B cell (primary cell): ENCODE results near the gene MYG1. TPM values are rescaled to one million over a fixed set of nuclear protein-coding genes. Genes with fewer than 3 reads are reported as not detected.

Source experiments
- ATAC-seq: fragments of 200-7000 bp; cut with Tn5 transposase; one replicate; pipeline ENCODE4 v1.10.0; 2021; ENCODE audit warnings: low read depth, mild to moderate bottlenecking, moderate number of reproducible peaks, moderate library complexity
- CTCF ChIA-PET: fragments of 350-600 bp; sonication (Branson Sonifier 250); formaldehyde crosslinking; loops from one replicate; lab custom pipeline; 2021; ENCODE audit warnings: antibody characterized with exemption, inconsistent platforms; lab: Charles Lee
- POLR2A ChIA-PET: fragments of 350-600 bp; sonication (Branson Sonifier 250); formaldehyde crosslinking; loops from one replicate; lab custom pipeline; 2021; ENCODE audit warnings: antibody characterized with exemption; lab: Charles Lee
- DNase-seq: peaks from one replicate; pipeline ENCODE4 v3.0.0; 2013
- H2AFZ ChIP-seq: 2 replicates; pipeline ENCODE4 v1.6.1; 2012; ENCODE audit warnings: mild to moderate bottlenecking, low read depth, low read length; ENCODE audit not compliant: insufficient read depth, poor library complexity, severe bottlenecking
- H3K27ac ChIP-seq, 2 donors: 1 replicate in 1 of 2; 2 replicates in 1 of 2; pipeline ENCODE4 v1.5.1; 2012 to 2013; ENCODE audit warnings: low read length in 2 of 2, mild to moderate bottlenecking in 2 of 2, moderate library complexity in 1 of 2
- H3K27me3 ChIP-seq, 4 experiments: fragments of 200-600 bp in 1 of 4; sonication (generic) in 1 of 4; replicated peaks in 1 of 4; 1 replicate in 2 of 4; 2 replicates in 2 of 4; pipeline versions ENCODE4 v1.6.1 to v1.7.0; 2013 to 2016; ENCODE audit warnings: low read length in 3 of 4, mild to moderate bottlenecking in 2 of 4, mixed read lengths in 1 of 4, moderate library complexity in 1 of 4; ENCODE audit not compliant: insufficient read depth in 4 of 4, control insufficient read depth in 3 of 4; ENCODE audit errors: control extremely low read depth in 1 of 4
- H3K36me3 ChIP-seq, 2 experiments: replicated peaks in 1 of 2; 1 replicate in 1 of 2; 2 replicates in 1 of 2; pipeline versions ENCODE4 v1.6.1 to v1.7.1; 2013; ENCODE audit warnings: low read length in 1 of 2; ENCODE audit not compliant: insufficient read depth in 2 of 2, control insufficient read depth in 1 of 2; ENCODE audit errors: control extremely low read depth in 1 of 2, extremely low read depth in 1 of 2
- H3K4me1 ChIP-seq, 2 donors: fragments of 200-600 bp in 1 of 2; sonication (generic) in 1 of 2; 1 replicate in 1 of 2; 2 replicates in 1 of 2; pipeline versions ENCODE4 v1.5.1 to v1.6.1; 2013 to 2017; ENCODE audit warnings: low read length in 2 of 2; ENCODE audit not compliant: control insufficient read depth in 2 of 2, insufficient read depth in 2 of 2
- H3K4me2 ChIP-seq: replicated peaks from 2 replicates; pipeline ENCODE3; 2012; ENCODE audit warnings: mild to moderate bottlenecking, low read depth, low read length; ENCODE audit not compliant: poor library complexity, severe bottlenecking
- H3K4me3 ChIP-seq, 5 experiments: fragments of 200-600 bp in 1 of 5; sonication (generic) in 1 of 5; 1 replicate in 3 of 5; 2 replicates in 2 of 5; pipeline versions ENCODE4 v1.5.1 to v1.7.0; 2011 to 2016; ENCODE audit warnings: low read length in 4 of 5, mild to moderate bottlenecking in 4 of 5, low read depth in 2 of 5, control low read depth in 1 of 5, moderate library complexity in 1 of 5; ENCODE audit not compliant: insufficient read depth in 1 of 5; ENCODE audit errors: control extremely low read depth in 1 of 5, extremely low read depth in 1 of 5
- H3K79me2 ChIP-seq: fragments of 200-600 bp; sonication (generic); one replicate; pipeline ENCODE4 v1.6.0; 2016; ENCODE audit warnings: low read length; ENCODE audit not compliant: control insufficient read depth, insufficient read depth
- H3K9ac ChIP-seq: fragments of 200-600 bp; sonication (generic); 2 replicates; pipeline ENCODE4 v1.6.1; 2017; ENCODE audit warnings: mild to moderate bottlenecking, low read length, moderate library complexity
- H3K9me3 ChIP-seq, 3 donors: one replicate each; pipeline versions ENCODE4 v1.6.1 to v1.7.1; 2013; ENCODE audit warnings: low read length in 2 of 3; ENCODE audit not compliant: control insufficient read depth in 2 of 3, insufficient read depth in 1 of 3; ENCODE audit errors: control extremely low read depth in 1 of 3
- H4K20me1 ChIP-seq: 2 replicates; pipeline ENCODE4 v1.6.0; 2012; ENCODE audit warnings: mild to moderate bottlenecking, low read length; ENCODE audit not compliant: insufficient read depth, control insufficient read depth, poor library complexity, severe bottlenecking
- H3K27ac Mint-ChIP-seq: one replicate; pipeline ENCODE4 v1.8.0; 2021; ENCODE audit warnings: mixed read lengths
- H3K27me3 Mint-ChIP-seq: one replicate; pipeline ENCODE4 v1.8.0; 2021; ENCODE audit warnings: mixed read lengths
- H3K4me1 Mint-ChIP-seq: one replicate; pipeline ENCODE4 v1.8.0; 2021; ENCODE audit warnings: mixed read lengths
- H3K4me3 Mint-ChIP-seq: one replicate; pipeline ENCODE4 v1.8.0; 2021; ENCODE audit warnings: mixed read lengths
- H3K9me3 Mint-ChIP-seq: one replicate; pipeline ENCODE4 v1.8.0; 2022; ENCODE audit warnings: mixed read lengths; ENCODE audit not compliant: insufficient read depth
- CTCF ChIP-seq: fragments of 200-600 bp; IDR thresholded peaks from one replicate; pipeline ENCODE4 v1.8.0; 2022; ENCODE audit warnings: antibody characterized with exemption, mild to moderate bottlenecking
- EZH2 ChIP-seq: IDR thresholded peaks from 2 replicates; pipeline ENCODE4 v1.6.1; 2012; ENCODE audit warnings: borderline replicate concordance, low read depth, mild to moderate bottlenecking, moderate library complexity, low read length; ENCODE audit not compliant: insufficient read depth, poor library complexity, severe bottlenecking
- WGBS: methylation state at CpG from one replicate; pipeline ENCODE4 v1.1.5; 2013; ENCODE audit warnings: missing lambda C conversion rate; ENCODE audit not compliant: insufficient coverage; 5-methylcytosine and 5-hydroxymethylcytosine counted together
- intact Hi-C: fragments of 100-400 bp; cut with micrococcal nuclease; formaldehyde crosslinking; loops from one replicate; pipeline ENCODE4 v1.10.0; 2022
- polyA plus RNA-seq: library from polyadenylated mRNA; depleted of rRNA; stranded (reverse); fragments of >200 nt; gene quantifications from 2 replicates; pipeline ENCODE4 v1.2.3, GENCODE V29; 2012
- total RNA-seq, 2 donors: library from RNA; stranded (reverse); fragments of 120-200 nt in 1 of 2; gene quantifications; 1 replicate in 1 of 2; 2 replicates in 1 of 2; pipeline versions ENCODE4 v1.2.3 to v1.2.4, GENCODE V29; 2013 to 2022

MYG1 gene
- total and polyA plus RNA-seq, 2 donors (not counting 1 experiment from before 2014, with no cell fraction given), result 46.4 to 48.4 TPM

GRCh38 chr12:53327435-53328042 lies 28.0 kb downstream of the MYG1 start:
- ATAC-seq (no peak), DNase-seq (peak; percentile 40)
- H3K4me3 ChIP-seq, result no peak overlapping the region
- H3K9me3 ChIP-seq, result no peaks in the 10 kb centered on the region
- H3K79me2 ChIP-seq, result peaks cover 4% of the 10 kb centered on the region
- Mint-ChIP-seq H3K4me1 (peaks cover 20% of the 10 kb centered on the region), H3K27ac (no peak overlapping the region), H3K27me3 (peaks cover 31% of the 10 kb centered on the region), H3K9me3 (no peaks in the 10 kb centered on the region), H3K4me3 (no peak overlapping the region)
- no peak overlapping the region for H3K9ac ChIP-seq
- H3K36me3 ChIP-seq, result no peaks in the 10 kb centered on the region
- no peak overlapping the region for H3K27ac ChIP-seq
- CTCF ChIA-PET, result interaction anchor here (0.5 to 15.1 kb wide), 13 partner anchors 10 to 182 kb away, joined by 3 to 353 read pairs (median 4); partner anchors contain the start of gene TARBP2
- no peak overlapping the region for H3K4me2 ChIP-seq
- POLR2A ChIA-PET, result interaction anchor here (0.6 to 4.0 kb wide), 3 partner anchors 17 to 94 kb away, joined by 3 to 21 read pairs (median 6); no protein-coding TSS in a partner anchor
- no peak overlapping the region for H2AFZ ChIP-seq
- 89% methylated on average over 2 of the region's 3 CpGs for WGBS
- H4K20me1 ChIP-seq, result no peaks in the 10 kb centered on the region
- intact Hi-C loops, result loop anchor here (10.0 kb wide), 2 partner anchors 253 to 297 kb away; partner anchors contain the start of genes ATF7 and SPRYD3
- TF ChIP-seq EZH2, result no peak
- TF ChIP-seq CTCF, result peak; percentile 49
- H3K4me1 ChIP-seq, result peaks cover 13 to 20% of the 10 kb centered on the region in 2 donors
- peaks cover 0 to 32% (median 9%) of the 10 kb centered on the region in 4 experiments for H3K27me3 ChIP-seq

- TF ChIP-seq EZH2 (no peak), CTCF (no peak)
- H3K79me2 ChIP-seq, result no peaks in the 10 kb centered on the region
- H3K27ac ChIP-seq, result no peak overlapping the region
- no peak overlapping the region for H3K4me2 ChIP-seq
- peaks cover 13 to 20% of the 10 kb centered on the region in 2 donors for H3K4me1 ChIP-seq
- DNase-seq (no peak), ATAC-seq (no peak)
- Mint-ChIP-seq H3K27me3 (peaks cover 32% of the 10 kb centered on the region), H3K9me3 (no peaks in the 10 kb centered on the region), H3K27ac (no peak overlapping the region), H3K4me3 (no peak overlapping the region), H3K4me1 (peaks cover 18% of the 10 kb centered on the region)
- 62% methylated on average over 16 of the region's 16 CpGs for WGBS
- no peak overlapping the region for H3K9ac ChIP-seq
- ChIA-PET POLR2A (interaction anchor here (0.6 to 1.1 kb wide), 2 partner anchors 53 to 94 kb away, joined by 3 to 6 read pairs; no protein-coding TSS in a partner anchor), CTCF (interaction anchor here (0.7 to 15.1 kb wide), 7 partner anchors 20 to 181 kb away, joined by 3 to 353 read pairs (median 5); partner anchors contain the start of gene TARBP2)
- no peaks in the 10 kb centered on the region for H3K36me3 ChIP-seq
- intact Hi-C loops, result loop anchor here (10.0 kb wide), 2 partner anchors 253 to 297 kb away; partner anchors contain the start of genes ATF7 and SPRYD3
- H3K9me3 ChIP-seq, result no peaks in the 10 kb centered on the region
- no peak overlapping the region for H2AFZ ChIP-seq
- H3K27me3 ChIP-seq, result peaks cover 0 to 32% (median 9%) of the 10 kb centered on the region in 4 experiments
- H3K4me3 ChIP-seq, result no peak overlapping the region
- no peaks in the 10 kb centered on the region for H4K20me1 ChIP-seq
These were observed 28.5 kb downstream of the MYG1 start for GRCh38 chr12:53328043-53328435.
